GM10266 (cell line): ENCODE results near the gene SUGCT.
"Not testable (repeated sequence)": the region's sequence is repeated elsewhere in the genome, so short reads cannot be mapped to it uniquely, and the experiment has no call there.

Source experiments
- DNase-seq: peaks from one replicate; pipeline ENCODE4 v3.0.0; 2012; ENCODE audit errors: extremely low spot score
- CTCF ChIP-seq: IDR thresholded peaks from 2 replicates; pipeline ENCODE4 v1.5.1; 2012; ENCODE audit warnings: mild to moderate bottlenecking, low read depth; ENCODE audit not compliant: control insufficient read depth, insufficient read depth; ENCODE audit errors: missing control alignments

Gene SUGCT

GRCh38 chr7:40239755-40240303, 105.0 kb downstream of the SUGCT start:
- DNase-seq = no peak
- no peak for TF ChIP-seq CTCF

GRCh38 chr7:40243076-40243475, 108.3 kb downstream of the SUGCT start:
- TF ChIP-seq CTCF = no peak
- DNase-seq = no peak

GRCh38 chr7:40244226-40244625, 109.4 kb downstream of the SUGCT start:
- DNase-seq = no peak
- TF ChIP-seq CTCF = no peak

GRCh38 chr7:40248681-40249080, 113.9 kb downstream of the SUGCT start:
- TF ChIP-seq CTCF = no peak
- no peak for DNase-seq

GRCh38 chr7:40253444-40253843, 118.6 kb downstream of the SUGCT start:
- DNase-seq = not testable (repeated sequence)

- no peak for TF ChIP-seq CTCF
- DNase-seq = no peak
Measured at GRCh38 chr7:40263752-40264390, 129.1 kb downstream of the SUGCT start.

- no peak for DNase-seq
- TF ChIP-seq CTCF = no peak
Measured at GRCh38 chr7:40267583-40267982, 132.8 kb downstream of the SUGCT start.

GRCh38 chr7:40268810-40269209, 134.0 kb downstream of the SUGCT start:
- not testable (repeated sequence) for DNase-seq
